OCI-LY7 (cell line): Measurements from ENCODE around the gene SERINC1.
"Not testable (repeated sequence)": the region's sequence is repeated elsewhere in the genome, so short reads cannot be mapped to it uniquely, and the experiment has no call there.

Experiments used
- CTCF ChIP-seq: fragments of 200-600 bp; sonication (generic); conservative IDR thresholded peaks from 2 replicates; pipeline ENCODE4 v1.5.1; 2014; ENCODE audit warnings: mild to moderate bottlenecking, antibody characterized with exemption, low read length, moderate library complexity, mixed read lengths
- EZH2phosphoT487 ChIP-seq: fragments of 200-600 bp; sonication (generic); IDR thresholded peaks from 2 replicates; pipeline ENCODE4 v1.6.1; 2018; ENCODE audit warnings: low read depth, borderline replicate concordance, mild to moderate bottlenecking, mixed run types, antibody characterized with exemption, low read length, moderate library complexity, mixed read lengths

DNA sequence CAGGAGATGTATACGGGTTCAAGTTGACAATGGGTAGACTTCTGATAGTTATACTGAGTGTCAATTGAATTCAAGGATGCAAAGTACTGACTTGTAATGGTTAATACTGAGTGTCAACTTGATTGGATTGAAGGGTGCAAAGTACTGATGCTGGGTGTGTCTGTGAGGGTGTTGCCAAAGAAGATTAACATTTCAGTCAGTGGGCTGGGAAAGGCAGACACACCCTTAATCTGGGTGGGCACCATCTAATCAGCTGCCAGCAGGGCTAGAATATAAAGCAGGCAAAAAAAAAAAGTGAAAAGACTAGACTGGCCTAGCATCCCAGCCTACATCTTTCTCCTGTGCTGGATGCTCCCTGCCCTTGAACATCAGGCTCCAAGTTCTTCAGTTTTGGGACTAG is 16.5 kb downstream of the SERINC1 start:
- TF ChIP-seq CTCF, EZH2phosphoT487: not testable (repeated sequence)
